Loucy (cell line): Measurements from ENCODE around the gene SLC7A11.

ENCODE experiments used
- H2AFZ ChIP-seq: fragments of 200-600 bp; sonication (generic); 2 replicates; pipeline ENCODE4 v1.6.0; 2016; ENCODE audit warnings: antibody characterized with exemption, mild to moderate bottlenecking, low read length, moderate library complexity
- H3F3A ChIP-seq: fragments of 200-600 bp; 2 replicates; pipeline ENCODE4 v1.6.0; 2016; ENCODE audit warnings: antibody characterized with exemption, low read depth, mild to moderate bottlenecking
- H3K27me3 ChIP-seq: fragments of 200-600 bp; sonication (generic); 2 replicates; pipeline ENCODE4 v1.6.1; 2014; ENCODE audit warnings: low read length, mild to moderate bottlenecking; ENCODE audit not compliant: insufficient read depth, poor library complexity, severe bottlenecking
- H3K36me3 ChIP-seq: fragments of 200-600 bp; sonication (generic); 2 replicates; pipeline ENCODE4 v1.6.1; 2016; ENCODE audit warnings: low read length; ENCODE audit not compliant: insufficient read depth
- H3K4me1 ChIP-seq: fragments of 200-600 bp; sonication (generic); 2 replicates; pipeline ENCODE4 v1.5.1; 2014; ENCODE audit warnings: low read length, mild to moderate bottlenecking; ENCODE audit not compliant: insufficient read depth, poor library complexity, severe bottlenecking
- H3K4me2 ChIP-seq: fragments of 200-600 bp; sonication (generic); 2 replicates; pipeline ENCODE4 v1.6.0; 2014; ENCODE audit warnings: antibody characterized with exemption, low read length, low read depth, mild to moderate bottlenecking; ENCODE audit not compliant: poor library complexity, severe bottlenecking
- H3K4me3 ChIP-seq: fragments of 200-600 bp; sonication (generic); 2 replicates; pipeline ENCODE4 v1.5.1; 2014; ENCODE audit warnings: low read length, mild to moderate bottlenecking, mixed read lengths; ENCODE audit not compliant: poor library complexity, severe bottlenecking
- H3K79me2 ChIP-seq: fragments of 200-600 bp; sonication (generic); 2 replicates; pipeline ENCODE4 v1.6.1; 2014; ENCODE audit warnings: low read length; ENCODE audit not compliant: insufficient read depth
- H3K9ac ChIP-seq: fragments of 200-600 bp; sonication (generic); 2 replicates; pipeline ENCODE4 v1.6.0; 2014; ENCODE audit warnings: mild to moderate bottlenecking, low read depth, low read length, moderate library complexity; ENCODE audit not compliant: poor library complexity, severe bottlenecking
- H3K9me2 ChIP-seq: fragments of 200-600 bp; sonication (generic); replicated peaks from 2 replicates; pipeline ENCODE4 v1.6.1; 2016; ENCODE audit warnings: low read depth, low read length, mixed read lengths
- H3K9me3 ChIP-seq: fragments of 200-600 bp; sonication (generic); 2 replicates; pipeline ENCODE4 v1.6.1; 2014; ENCODE audit warnings: mild to moderate bottlenecking, antibody characterized with exemption, low read length, low read depth; ENCODE audit not compliant: insufficient read depth
- H4K20me1 ChIP-seq: fragments of 200-600 bp; sonication (generic); 2 replicates; pipeline ENCODE4 v1.6.0; 2014; ENCODE audit warnings: antibody characterized with exemption, low read length, mild to moderate bottlenecking; ENCODE audit not compliant: insufficient read depth, poor library complexity, severe bottlenecking
- CTCF ChIP-seq: fragments of 200-600 bp; sonication (generic); conservative IDR thresholded peaks from 2 replicates; pipeline ENCODE4 v1.5.1; 2014; ENCODE audit warnings: mild to moderate bottlenecking, antibody characterized with exemption, low read length
- EZH2phosphoT487 ChIP-seq: fragments of 200-600 bp; IDR thresholded peaks from 2 replicates; pipeline ENCODE4 v1.6.1; 2018; ENCODE audit warnings: antibody characterized with exemption, mild to moderate bottlenecking, moderate library complexity, borderline replicate concordance

Gene SLC7A11

GRCh38 chr4:138236037-138236436 lies 6.1 kb downstream of the SLC7A11 start:
- Histone ChIP-seq H3K79me2 (0 out of 2 replicates have a peak, but pooled peaks cover 5% of the 10 kb centered on the region), H3K9ac (no peak overlapping the region)

DNA sequence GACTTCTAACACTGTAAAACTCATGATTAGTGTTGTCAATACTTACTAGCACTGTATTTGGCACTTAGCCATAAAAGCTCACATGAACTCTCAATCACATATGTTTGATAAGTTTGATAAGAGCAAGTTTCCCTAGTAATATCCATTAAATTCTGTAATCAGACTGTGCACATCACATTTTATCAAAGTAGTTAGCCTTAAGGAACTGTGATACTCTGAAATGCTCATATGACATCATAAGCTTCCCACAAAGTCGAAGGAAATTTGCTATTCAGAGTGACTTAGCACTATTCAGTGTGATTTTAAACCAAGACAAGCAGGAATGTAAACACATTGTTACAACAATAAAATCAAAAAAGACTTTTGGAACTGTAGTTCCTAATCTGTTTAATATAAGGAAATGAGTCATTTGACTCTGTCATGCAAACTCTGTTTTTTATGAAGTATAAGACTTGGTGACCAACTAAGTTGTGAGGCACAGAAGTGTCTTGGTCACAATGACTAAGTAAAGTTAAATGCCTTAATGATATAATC lies 6.7 kb downstream of the SLC7A11 start:
- no peaks in the 10 kb centered on the region for H3K79me2 ChIP-seq

More at GRCh38 chr4:138236037-138236436, 6.1 kb downstream of the SLC7A11 start:
- TF ChIP-seq CTCF (no peak), EZH2phosphoT487 (no peak)
- Histone ChIP-seq H2AFZ (no peak overlapping the region), H3K9me3 (no peaks in the 10 kb centered on the region), H3K9me2 (no peaks in the 10 kb centered on the region), H3K4me1 (peaks cover 25% of the 10 kb centered on the region), H3F3A (no peaks in the 10 kb centered on the region; the same call in 1 of the 2 replicates), H3K36me3 (no peaks in the 10 kb centered on the region), H3K4me2 (peak overlapping the region; percentile 29), H4K20me1 (no peaks in the 10 kb centered on the region), H3K27me3 (no peaks in the 10 kb centered on the region), H3K4me3 (peak overlapping the region; percentile 20)

GRCh38 chr4:138234248-138234647 lies 7.9 kb downstream of the SLC7A11 start:
- Histone ChIP-seq H3K79me2 (no peaks in the 10 kb centered on the region), H3K36me3 (no peaks in the 10 kb centered on the region), H2AFZ (no peak overlapping the region), H3F3A (no peaks in the 10 kb centered on the region; the same call in 1 of the 2 replicates), H3K4me2 (no peak overlapping the region), H4K20me1 (no peaks in the 10 kb centered on the region), H3K9ac (no peak overlapping the region), H3K4me1 (peaks cover 10% of the 10 kb centered on the region), H3K4me3 (no peak overlapping the region), H3K9me3 (no peaks in the 10 kb centered on the region), H3K9me2 (no peaks in the 10 kb centered on the region), H3K27me3 (no peaks in the 10 kb centered on the region)
- TF ChIP-seq CTCF: no peak
- TF ChIP-seq EZH2phosphoT487: no peak

More for the DNA sequence above, 6.7 kb downstream of the SLC7A11 start:
- Histone ChIP-seq H3K9ac (no peak overlapping the region), H3K4me3 (peak overlapping the region; percentile 20), H3K4me1 (peaks cover 20% of the 10 kb centered on the region), H3K9me2 (no peaks in the 10 kb centered on the region), H4K20me1 (no peaks in the 10 kb centered on the region), H3F3A (no peaks in the 10 kb centered on the region; the same call in 1 of the 2 replicates), H3K9me3 (no peaks in the 10 kb centered on the region), H3K4me2 (peak overlapping the region; percentile 29), H2AFZ (no peak overlapping the region), H3K27me3 (no peaks in the 10 kb centered on the region), H3K36me3 (no peaks in the 10 kb centered on the region)
- TF ChIP-seq EZH2phosphoT487 (no peak), CTCF (no peak)
